ENCODE measurements around the gene ZNRD2.

The ZNRD2 gene

DNA sequence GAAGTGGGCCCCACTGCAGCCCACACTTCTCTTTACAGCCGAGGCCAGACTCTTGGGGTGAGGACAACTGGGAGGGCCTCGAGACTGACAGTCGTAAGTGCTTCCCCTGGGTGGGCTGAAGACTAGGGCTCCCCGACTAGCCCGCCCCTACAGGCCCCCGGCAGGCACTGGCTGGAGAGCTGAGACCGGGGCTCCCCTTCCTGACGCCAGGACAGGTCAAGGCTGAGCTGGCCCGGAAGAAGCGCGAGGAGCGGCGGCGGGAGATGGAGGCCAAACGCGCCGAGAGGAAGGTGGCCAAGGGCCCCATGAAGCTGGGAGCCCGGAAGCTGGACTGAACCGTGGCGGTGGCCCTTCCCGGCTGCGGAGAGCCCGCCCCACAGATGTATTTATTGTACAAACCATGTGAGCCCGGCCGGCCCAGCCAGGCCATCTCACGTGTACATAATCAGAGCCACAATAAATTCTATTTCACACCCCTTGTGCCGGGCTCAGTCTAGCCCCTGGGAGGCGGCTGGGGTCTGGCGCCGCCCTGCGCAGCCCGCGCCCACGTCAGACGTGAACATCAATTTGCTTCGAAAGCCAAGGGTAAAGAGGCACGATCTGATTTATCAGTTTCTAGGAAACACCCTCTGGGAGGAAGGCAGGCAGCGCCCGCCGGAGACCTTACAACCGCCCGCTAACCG lies 31.9 kb upstream of the ZNRD2 start:
- no peak for DNase-seq (ENCODE audit: low read depth, low spot score)

DNA sequence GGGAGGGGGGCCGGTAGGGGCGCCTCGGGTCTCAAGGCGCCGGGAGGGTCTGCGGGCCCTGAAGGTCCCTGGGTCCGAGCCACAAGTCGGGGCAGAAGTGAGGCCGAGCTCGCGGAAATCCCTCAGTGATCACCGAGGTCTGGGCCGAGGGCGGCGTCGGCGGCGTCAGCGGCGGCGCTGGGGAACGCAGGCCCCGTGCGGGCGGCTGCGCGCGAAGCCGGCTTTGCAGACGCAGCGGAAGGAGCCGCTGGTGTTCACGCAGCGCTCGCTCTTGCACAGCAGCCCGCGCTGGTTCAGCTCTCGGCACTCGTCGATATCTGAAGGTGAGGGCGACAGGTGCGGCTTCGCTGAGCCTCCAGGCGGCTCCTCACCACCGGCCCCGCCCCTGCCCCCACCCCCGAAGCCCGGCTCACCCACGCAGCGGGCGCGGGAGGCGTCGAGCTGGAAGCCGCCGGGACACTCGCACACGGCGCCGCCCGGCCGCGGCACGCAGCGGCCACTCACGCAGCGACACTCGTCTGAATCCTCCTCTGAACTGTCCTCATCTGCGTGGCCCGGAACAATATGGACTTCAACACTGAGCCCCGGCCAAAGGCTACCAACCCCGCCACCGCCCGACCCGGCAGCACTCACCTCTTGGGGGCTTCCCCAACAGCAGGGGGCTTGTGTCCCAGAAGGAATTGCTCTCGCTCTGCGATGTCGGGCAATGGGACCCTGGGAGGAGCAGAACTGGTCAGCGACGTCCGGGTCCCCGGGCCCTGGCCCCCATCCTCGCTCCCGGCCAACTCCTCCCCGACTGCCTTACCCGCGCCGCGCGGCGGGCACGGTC lies 31.1 kb upstream of the ZNRD2 start:
- no peak for DNase-seq (ENCODE audit: low read depth, low spot score)

DNA sequence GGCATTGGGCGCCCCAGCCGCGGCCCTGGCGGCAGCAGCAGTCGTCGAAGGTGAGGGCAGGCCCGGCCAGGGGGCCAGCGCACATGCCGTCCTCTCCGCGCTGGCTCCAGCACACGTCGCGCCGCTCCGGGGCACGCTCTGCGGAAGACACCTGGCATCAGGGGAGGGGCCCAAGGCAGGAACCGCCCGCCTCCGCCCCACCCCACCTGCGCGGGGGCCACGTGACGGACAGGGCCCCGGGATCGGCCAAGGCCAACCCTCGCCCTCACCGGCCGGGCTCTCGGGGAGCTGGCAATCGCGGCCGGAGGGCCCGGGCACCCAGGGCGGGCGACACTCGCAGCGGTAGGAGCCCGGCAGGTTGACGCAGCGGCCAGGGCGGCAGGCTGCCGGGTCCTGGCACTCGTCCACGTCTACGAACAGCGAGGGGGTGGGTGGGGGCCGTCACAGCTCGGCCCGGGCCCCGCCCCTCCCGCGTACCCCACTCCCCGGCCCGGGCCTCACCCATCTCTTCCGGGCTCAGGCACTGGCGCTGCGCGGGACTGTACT lies 30.5 kb upstream of the ZNRD2 start:
- DNase-seq (ENCODE audit: low read depth, low spot score) = no peak

DNA sequence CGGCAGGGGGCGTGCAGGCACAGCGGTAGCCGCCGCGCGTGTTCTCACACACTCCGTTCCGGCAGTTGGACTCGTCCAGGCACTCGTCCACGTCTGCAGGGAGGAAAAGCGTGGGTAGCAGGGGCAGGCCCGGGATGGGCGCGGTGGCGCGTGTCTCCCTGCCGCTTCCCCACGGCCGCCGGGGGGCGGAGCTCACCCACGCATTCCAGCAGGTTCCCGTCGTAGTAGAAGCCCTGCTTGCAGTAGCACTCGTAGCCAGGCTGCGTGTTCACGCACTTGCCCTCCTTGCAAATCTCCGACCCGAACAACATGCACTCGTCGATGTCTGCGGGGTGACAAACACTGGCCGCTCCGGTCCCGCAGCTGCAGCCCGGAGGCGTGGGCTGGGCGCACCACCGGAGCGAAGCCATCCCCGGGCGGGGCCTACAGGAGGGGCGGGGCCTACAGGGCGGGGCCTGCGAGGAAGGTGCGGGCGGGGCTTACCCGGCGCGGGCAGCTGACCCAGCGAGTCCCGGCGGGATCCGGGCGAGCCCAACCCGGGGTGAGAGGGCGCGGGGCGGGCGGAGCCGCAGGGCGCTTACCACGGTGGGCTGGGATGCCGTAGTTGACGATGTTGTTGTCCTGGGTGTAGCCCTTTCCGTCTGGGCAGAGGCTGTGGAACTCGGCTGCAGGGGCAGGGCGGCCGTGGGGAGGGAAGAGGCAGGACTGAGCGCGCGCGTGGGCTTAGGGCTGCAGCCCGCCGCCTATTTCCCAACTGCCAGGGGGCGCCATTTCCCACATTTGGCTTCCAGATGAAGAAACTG lies 29.8 kb upstream of the ZNRD2 start:
- DNase-seq (ENCODE audit: low read depth, low spot score) = peak; percentile 70

DNA sequence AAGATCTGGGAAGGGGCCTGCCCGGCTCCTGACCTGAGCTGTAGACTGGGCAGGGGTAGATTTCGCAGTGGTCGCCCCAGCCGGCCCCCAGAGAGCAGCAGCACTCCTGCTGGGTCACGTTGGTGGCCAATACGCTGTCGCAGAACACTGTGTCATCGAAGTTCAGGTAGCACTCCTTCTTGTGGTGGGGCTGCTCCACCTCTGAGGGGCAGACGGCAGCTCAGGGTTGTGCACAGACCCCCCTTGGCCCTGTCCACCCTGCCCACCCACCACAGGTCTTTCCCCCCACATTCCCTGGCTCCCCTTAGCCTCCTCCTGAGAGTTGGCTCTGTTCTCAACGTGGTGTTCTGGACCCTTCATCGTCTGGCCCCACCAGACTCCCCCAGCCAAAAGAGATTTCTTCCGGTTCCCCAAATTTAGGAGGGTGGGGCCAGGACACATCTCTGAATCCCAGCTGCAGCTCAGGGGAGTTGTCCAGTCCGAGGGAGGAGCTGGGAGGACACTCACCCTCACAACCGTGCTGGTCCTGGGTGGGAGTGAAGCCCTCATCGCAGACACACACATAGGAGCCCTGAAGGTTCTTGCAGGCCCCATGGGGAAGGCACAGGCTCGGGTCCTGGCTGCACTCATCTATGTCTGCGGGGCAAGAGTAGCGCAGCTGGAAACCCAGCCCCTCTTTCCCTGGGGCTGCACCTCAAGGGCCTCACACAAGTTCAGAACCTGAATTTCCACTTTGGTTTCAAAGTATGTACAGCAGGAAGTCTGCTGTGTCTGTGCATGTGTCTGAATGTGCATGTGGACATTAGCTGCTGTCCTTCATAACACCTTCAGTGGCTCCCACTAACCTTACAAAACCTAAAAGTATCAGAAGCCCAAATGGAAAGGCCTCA lies 28.9 kb upstream of the ZNRD2 start:
- DNase-seq (ENCODE audit: low read depth, low spot score) = no peak

DNA sequence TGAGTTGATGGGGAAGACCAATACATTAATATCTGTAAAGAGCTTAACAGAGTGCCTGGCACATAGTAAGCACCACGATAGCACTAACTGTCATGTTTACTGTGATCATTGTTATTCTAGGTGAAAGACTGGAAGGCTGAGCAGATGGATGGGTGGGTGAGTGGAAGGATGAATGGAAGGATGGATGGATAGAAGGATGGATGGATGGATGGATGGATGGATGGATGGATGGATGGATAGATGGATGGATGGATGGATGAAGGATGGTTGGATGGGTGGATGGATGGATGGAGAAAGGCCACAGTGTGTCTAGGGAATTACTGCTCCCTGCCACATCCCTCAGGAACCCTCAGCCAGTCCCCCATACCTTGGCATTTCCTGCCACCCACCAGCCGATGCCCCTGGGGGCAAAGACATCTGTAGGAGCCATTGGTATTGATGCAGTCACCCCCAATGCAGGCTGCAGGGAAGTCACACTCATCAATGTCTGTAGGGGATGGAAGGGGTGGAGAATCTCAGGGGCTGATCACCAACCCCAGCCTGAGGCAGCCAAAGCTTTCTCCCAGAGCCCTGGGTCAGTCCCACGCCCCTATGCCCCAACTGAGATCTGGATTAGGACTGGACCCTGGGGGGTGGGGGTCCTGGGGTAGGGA lies 27.4 kb upstream of the ZNRD2 start:
- no peak for DNase-seq (ENCODE audit: low read depth, low spot score)

DNA sequence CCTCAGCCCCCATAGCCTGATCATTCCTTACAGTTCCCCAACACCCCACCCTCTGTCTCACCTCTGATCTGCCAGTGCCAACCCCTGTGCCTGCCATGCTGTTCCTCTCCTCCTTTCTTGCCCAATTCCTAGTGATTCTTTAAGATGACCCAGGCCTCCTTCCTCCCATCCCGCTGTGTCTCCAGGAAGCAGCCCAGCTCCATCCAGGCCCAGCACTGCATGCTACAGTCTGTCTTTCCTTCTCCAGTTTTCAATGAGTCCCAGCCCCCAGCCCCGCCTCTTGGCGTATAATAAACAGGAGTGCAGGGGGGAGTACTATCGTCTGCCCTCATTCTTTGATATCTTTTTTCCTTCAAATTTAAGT lies 24.4 kb upstream of the ZNRD2 start:
- DNase-seq (ENCODE audit: low read depth, low spot score) = no peak

DNA sequence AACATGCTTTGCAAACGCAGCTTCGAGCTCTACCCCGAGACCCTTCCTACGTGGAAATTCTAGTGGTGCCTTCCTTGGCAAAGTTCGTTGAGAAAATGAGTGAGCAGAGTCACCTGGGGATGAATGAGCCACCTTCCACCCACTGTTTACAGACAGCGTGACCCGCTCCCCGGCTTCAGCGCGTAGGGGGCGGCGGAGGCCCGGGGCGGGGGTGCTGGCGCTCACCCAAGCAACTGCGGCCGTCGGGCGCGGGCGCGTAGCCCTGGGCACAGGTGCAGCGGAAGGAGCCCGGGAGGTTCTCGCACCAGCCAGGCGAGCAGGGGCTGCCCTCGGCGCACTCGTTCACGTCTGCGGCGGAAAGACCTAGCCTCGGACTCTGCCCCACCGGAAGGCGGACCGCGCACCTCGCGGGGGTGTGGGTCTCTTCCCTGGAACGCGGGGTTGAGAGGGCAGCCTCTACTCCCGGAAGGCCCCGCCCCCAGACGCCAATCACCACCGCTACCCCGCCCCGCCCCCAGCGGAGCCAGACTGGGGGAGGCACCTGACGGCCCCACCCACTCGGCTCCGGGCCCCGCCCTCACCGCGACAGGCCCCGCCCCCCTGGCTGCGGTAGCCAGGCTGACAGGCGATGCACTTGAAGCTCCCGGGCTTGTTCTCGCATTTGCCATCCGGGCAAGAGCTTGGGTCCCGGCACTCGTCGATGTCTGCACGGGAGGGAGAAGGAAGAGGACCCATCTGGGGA lies 23.9 kb upstream of the ZNRD2 start:
- no peak for DNase-seq (ENCODE audit: low read depth, low spot score)

DNA sequence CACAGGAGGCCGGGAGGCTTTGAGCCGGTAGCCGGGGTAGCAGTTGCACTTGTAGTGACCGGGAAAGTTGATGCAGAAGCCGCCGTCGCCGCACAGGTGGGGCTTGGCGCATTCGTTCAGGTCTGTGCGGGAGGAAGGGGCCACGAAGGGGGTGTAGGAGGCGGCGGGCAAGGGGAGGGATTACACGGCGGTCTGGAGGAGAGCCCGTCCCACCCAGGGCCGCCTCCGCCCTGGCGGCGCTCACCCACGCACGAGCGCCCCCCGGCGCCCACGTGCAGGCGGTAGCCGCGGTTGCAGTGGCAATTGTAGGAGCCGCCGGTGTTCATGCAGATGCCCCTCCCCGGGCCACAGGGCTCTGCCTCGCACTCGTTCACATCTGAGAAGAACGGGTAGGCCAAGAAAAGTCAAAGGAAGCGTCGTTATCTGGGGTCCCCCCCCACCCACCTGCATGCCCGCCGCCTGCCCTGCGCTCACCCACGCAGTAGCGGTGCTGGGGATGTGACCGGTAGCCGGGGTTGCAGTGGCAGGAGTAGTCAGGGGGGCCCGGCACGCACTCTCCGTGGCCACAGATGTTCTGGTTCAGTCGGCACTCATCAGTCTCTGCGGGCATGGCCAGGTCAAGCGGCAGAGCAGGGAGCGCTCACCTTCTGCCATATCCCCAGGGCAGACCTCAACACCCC lies 22.7 kb upstream of the ZNRD2 start:
- DNase-seq (ENCODE audit: low read depth, low spot score) = no peak

DNA sequence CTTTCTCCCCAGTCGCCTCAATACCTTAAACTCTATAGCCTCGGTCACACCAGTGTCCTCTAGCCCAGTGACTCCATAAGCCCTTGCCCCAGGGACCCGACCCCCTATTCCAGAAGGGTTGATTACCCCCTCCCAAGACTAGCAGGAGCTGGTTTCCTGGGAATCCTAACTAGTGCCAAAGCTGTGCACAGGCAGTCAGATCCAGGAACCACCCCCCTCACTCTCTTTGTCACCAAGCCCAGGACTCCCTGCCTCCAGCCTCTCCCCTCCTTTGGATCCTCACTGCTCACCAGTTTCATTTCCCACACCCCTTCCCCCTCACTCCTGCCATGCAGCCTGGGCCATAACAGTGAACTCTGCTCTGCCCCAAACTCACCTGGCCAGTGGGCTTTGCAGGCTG lies 21.9 kb upstream of the ZNRD2 start:
- DNase-seq (ENCODE audit: low read depth, low spot score) = no peak

DNA sequence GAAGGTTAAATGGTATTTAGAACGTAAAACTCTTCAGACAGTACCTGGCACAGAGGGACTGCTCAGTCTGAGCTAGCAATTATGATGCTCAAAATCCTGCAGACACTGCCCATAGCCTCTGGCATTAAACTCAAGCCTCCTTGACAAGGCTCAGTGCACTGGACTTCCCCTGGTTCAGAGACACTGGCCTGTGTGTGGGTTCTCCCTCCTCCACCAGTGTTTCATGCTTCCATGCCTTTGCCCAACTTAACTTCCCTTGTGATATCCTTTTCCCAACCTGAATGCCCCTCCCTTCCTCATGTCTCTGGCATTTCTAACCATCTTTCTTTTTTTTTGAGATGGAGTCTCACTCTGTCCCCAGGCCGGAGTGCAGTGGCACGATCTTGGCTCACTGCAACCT lies 21.2 kb upstream of the ZNRD2 start:
- no peak for DNase-seq (ENCODE audit: low read depth, low spot score)

DNA sequence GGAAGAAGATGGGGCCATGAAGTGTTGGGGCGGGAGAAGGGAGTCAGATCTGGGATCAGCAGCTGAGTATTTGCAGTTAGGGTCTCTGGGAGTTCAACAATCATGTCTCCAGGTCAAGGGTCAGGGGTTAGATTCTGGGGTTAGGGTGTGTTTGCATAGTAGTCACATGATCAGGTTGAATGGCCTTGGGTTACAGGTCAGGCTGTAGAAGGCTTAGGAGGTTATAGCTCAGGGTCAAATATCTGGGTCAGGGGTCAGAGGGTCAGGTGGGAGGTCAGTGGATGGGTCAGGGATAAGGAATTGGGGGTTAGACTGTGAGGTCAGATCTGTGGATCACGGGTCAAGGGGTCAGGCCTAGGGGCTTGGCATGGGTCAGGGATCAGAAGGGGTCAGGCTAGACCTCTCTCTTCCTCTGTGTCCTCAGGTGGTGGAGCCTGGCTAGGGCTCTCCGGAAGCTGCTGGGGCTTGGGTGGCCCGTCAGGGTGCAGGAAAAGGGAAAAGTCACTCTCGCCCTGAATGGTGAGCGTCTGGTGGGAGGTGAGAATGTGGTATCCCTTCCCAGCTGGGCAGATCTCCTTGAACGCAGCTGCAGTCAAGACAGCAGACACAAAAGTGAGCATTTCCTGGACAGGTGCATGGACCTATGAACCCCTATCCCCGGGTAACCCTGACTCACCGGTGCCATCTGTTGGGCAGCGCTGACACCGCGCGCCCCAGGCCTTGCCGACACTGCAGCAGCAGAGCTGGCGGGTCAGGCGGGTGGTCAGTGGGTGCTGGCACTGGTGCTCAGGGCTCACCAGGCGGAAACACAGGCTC lies 18.5 kb upstream of the ZNRD2 start:
- no peak for DNase-seq (ENCODE audit: low read depth, low spot score)

DNA sequence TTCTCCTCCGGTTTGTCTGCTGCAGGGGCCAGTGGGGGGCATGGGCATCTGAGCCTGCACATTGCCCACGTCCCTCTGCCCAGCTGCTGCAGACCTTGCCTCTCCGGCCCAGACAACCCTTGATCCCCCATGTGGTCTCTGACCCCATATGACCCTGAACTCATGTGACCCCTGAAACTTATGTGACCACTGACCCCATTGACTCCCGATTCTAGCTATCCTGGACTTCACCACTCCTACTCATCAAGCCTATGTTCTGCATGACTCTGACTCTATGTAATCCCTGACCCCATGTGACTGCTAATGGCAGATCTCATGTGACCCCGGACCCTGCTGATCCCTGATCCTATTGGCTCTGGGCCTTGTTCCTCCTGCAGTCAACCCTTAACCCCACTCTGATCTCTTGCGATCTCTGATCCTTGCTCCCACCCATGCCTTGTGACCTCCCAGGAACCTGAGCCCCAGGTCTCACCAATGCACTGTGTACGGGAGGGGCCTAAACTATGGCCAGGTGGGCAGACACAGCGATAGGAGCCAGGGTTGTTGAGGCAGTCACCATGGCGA lies 17.8 kb upstream of the ZNRD2 start:
- no peak for DNase-seq (ENCODE audit: low read depth, low spot score)

DNA sequence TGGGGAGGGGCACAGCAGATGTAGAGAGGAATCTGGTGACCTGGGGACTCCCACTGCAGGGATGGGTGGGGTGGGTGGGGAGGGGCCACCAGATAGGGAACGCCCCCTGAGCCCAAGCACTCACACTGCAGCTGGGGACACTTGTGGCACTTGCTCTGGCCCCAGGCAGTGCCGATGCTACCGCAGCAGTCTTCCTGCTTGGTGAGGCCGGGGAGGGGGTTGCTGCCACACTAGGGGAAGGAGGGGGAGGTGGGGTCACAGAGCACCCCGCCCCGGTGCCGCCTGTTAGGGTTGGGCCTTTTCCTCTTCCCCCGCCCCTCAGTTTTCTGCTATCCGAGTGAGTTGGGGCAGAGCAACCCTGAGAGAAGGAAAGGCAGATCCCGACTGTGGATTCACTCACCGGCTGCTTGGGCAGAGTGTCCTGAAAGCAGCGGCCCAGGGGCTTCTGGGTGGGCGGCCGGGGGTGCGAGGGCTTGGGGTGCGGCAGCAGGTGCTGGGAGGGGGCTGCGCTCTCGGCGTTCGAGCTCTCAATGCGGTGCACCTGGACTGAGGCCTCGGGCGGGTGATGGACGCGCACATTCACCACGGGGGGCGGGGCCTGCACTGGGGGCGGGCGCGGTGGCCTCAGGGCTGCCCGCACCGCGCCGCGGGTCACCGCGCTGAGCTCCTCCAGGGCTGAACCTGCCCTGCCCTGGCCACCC lies 16.8 kb upstream of the ZNRD2 start:
- DNase-seq (ENCODE audit: low read depth, low spot score) = no peak

DNA sequence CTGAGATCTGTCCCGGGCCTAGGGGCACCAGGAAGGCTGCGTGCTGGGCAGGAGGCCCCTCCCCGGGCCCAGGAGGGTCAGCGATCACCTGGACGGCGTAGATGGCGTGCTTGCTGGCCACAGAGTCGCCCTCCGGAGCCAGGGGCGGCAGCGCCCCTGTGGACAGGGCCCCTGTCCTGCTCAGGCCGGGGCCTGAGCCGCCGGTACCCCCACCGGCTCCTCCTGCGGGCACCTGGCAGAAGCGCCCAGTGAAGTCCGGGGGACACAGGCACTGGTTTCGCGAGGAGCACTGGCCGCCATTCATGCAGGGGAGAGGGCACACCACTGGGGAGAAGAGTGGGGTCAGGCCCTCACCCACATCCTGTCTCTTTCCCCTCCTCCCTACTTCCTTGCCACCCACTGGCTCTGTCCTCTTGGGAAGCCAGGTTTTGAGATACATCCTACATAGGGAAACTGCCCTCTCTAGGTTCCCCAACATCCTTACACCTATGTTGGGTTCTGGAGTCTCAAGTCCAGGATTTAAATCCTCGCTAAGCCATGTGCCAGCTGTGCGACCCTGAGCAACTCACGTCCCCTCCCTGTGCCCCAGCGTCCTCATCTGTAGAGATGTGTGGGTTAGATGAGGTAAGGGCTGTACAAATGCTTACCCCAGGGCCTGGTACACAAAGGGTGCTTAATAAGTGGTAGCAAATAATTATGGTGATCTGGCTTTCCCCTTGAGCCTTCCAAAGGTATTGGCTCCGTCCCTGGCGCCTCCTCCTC lies 16.0 kb upstream of the ZNRD2 start:
- no peak for DNase-seq (ENCODE audit: low read depth, low spot score)

DNA sequence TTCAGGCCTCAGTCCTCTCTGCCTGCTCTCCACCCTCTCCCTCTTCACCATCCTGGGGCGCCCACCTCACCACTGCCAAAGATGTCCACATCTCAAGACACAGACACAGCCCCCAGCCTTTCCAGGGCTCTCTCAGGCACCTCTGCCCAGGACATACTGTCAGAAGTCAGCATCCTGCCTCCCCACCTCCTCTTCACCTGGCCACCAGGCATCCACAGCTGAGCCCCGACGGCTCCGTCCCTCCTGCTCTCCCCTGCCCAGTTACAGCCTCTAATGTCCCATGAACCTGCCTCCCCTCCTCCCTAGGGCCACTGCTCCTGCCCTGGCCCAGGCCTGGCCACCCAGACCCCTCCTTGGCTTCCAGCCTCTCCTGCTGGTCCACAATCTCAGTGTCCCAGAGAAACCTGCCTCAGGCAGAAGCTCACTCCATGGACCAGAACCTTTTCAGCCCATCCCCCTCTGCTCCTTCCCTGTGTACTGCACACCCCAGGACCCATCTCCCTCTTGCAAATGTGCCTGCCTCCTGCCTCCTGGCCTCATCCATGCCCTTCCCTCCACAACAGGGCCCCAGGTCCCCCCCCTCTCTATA lies 15.3 kb upstream of the ZNRD2 start:
- DNase-seq (ENCODE audit: low read depth, low spot score) = no peak
